Measurements from ENCODE around the gene L1CAM.

L1CAM gene

GRCh38 chrX:153902385-153902784 is 16.4 kb upstream of the L1CAM start:
- no peak for DNase-seq (ENCODE audit: low spot score)

GRCh38 chrX:153901753-153902140 is 15.8 kb upstream of the L1CAM start:
- no peak for DNase-seq (ENCODE audit: low spot score)

GRCh38 chrX:153900831-153901752 is 15.1 kb upstream of the L1CAM start:
- DNase-seq (ENCODE audit: low spot score) = no peak

GRCh38 chrX:153897899-153898298 is 11.9 kb upstream of the L1CAM start:
- no peak for DNase-seq (ENCODE audit: low spot score)

GRCh38 chrX:153889123-153889522 is 3.1 kb upstream of the L1CAM start:
- DNase-seq (ENCODE audit: low spot score) = no peak

- DNase-seq (ENCODE audit: low spot score) = no peak
Measured at GRCh38 chrX:153888344-153888743, 2.4 kb upstream of the L1CAM start.

GRCh38 chrX:153887385-153887784 is 1.4 kb upstream of the L1CAM start:
- DNase-seq (ENCODE audit: low spot score) = no peak

- DNase-seq (ENCODE audit: low spot score) = no peak
Measured at GRCh38 chrX:153886915-153887314, 942 bp upstream of the L1CAM start.

- no peak for DNase-seq (ENCODE audit: low spot score)
Measured at GRCh38 chrX:153885208-153885787, 675 bp downstream of the L1CAM start.

- DNase-seq (ENCODE audit: low spot score) = no peak
Measured at GRCh38 chrX:153884590-153884989, 1.4 kb downstream of the L1CAM start.

- DNase-seq (ENCODE audit: low spot score) = no peak
Measured at GRCh38 chrX:153884136-153884535, 1.8 kb downstream of the L1CAM start.

GRCh38 chrX:153883163-153883843 is 2.7 kb downstream of the L1CAM start:
- DNase-seq (ENCODE audit: low spot score) = no peak

- DNase-seq (ENCODE audit: low spot score) = no peak
Measured at GRCh38 chrX:153882557-153882956, 3.4 kb downstream of the L1CAM start.

- DNase-seq (ENCODE audit: low spot score) = no peak
Measured at GRCh38 chrX:153882086-153882498, 3.9 kb downstream of the L1CAM start.

GRCh38 chrX:153881281-153881680 is 4.7 kb downstream of the L1CAM start:
- no peak for DNase-seq (ENCODE audit: low spot score)

- no peak for DNase-seq (ENCODE audit: low spot score)
Measured at GRCh38 chrX:153880440-153880815, 5.5 kb downstream of the L1CAM start.

GRCh38 chrX:153879741-153880439 is 6.1 kb downstream of the L1CAM start:
- DNase-seq (ENCODE audit: low spot score) = no peak

- no peak for DNase-seq (ENCODE audit: low spot score)
Measured at GRCh38 chrX:153878969-153879653, 6.9 kb downstream of the L1CAM start.

- DNase-seq (ENCODE audit: low spot score) = no peak
Measured at GRCh38 chrX:153878345-153878744, 7.6 kb downstream of the L1CAM start.

- no peak for DNase-seq (ENCODE audit: low spot score)
Measured at GRCh38 chrX:153877571-153878261, 8.3 kb downstream of the L1CAM start.

- DNase-seq (ENCODE audit: low spot score) = no peak
Measured at GRCh38 chrX:153876112-153876491, 9.9 kb downstream of the L1CAM start.

Measured in ecto neural progenitor cell (in vitro differentiated cells).